Measurements from ENCODE around the gene SLMAP. TPM values are rescaled to one million over a fixed set of nuclear protein-coding genes. Genes with fewer than 3 reads are reported as not detected.

Gene SLMAP
- total and polyA plus RNA-seq, 2 of the 13 experiments (the other 11 are each of a cell fraction or from before 2014, with no cell fraction given): 24.0 to 48.3 TPM

DNA sequence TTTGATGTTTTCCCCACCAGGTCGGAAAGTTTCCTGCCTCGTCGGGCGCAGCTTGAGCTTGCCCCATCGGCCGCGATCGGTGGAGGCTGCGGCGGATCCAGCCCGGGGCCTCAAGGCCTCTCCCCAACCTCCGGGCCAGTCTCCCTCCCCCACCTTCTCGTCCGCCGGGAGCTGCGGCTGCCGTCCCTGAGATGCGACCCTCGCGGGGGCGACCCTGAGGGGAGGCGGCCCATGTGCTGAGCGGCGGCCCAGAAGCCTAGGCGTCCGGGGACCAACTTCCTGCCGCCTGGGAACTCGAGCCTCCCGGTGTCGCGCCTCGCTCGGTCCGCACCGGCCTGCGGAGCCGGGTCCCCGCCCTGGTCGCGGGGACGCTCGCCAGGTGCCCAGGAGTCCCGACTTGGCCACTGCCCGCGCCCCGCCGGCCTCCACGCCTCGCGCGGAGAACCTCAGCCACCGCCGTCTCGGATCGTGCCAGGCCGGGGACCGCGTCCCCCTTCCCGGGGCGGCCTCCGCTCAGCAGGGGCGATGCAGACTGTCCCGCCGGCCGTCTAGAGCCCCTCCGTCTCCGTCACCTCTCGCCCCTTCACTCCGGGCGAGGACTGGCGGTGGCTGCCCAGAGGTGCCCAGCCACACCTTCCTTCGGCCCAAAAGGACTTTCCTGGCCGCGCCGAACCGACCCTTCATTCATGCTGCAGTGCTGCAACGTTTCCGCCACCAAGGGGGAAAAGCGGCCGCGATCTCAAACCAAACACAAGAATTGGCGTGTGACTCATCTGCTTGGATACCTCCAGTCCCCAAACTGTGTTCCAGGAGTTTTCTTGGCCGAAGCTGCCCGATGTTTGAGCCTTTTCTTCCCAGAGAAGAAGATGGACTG lies 656 bp downstream of the SLMAP start (continued):
- TF ChIP-seq, protein P1, sequence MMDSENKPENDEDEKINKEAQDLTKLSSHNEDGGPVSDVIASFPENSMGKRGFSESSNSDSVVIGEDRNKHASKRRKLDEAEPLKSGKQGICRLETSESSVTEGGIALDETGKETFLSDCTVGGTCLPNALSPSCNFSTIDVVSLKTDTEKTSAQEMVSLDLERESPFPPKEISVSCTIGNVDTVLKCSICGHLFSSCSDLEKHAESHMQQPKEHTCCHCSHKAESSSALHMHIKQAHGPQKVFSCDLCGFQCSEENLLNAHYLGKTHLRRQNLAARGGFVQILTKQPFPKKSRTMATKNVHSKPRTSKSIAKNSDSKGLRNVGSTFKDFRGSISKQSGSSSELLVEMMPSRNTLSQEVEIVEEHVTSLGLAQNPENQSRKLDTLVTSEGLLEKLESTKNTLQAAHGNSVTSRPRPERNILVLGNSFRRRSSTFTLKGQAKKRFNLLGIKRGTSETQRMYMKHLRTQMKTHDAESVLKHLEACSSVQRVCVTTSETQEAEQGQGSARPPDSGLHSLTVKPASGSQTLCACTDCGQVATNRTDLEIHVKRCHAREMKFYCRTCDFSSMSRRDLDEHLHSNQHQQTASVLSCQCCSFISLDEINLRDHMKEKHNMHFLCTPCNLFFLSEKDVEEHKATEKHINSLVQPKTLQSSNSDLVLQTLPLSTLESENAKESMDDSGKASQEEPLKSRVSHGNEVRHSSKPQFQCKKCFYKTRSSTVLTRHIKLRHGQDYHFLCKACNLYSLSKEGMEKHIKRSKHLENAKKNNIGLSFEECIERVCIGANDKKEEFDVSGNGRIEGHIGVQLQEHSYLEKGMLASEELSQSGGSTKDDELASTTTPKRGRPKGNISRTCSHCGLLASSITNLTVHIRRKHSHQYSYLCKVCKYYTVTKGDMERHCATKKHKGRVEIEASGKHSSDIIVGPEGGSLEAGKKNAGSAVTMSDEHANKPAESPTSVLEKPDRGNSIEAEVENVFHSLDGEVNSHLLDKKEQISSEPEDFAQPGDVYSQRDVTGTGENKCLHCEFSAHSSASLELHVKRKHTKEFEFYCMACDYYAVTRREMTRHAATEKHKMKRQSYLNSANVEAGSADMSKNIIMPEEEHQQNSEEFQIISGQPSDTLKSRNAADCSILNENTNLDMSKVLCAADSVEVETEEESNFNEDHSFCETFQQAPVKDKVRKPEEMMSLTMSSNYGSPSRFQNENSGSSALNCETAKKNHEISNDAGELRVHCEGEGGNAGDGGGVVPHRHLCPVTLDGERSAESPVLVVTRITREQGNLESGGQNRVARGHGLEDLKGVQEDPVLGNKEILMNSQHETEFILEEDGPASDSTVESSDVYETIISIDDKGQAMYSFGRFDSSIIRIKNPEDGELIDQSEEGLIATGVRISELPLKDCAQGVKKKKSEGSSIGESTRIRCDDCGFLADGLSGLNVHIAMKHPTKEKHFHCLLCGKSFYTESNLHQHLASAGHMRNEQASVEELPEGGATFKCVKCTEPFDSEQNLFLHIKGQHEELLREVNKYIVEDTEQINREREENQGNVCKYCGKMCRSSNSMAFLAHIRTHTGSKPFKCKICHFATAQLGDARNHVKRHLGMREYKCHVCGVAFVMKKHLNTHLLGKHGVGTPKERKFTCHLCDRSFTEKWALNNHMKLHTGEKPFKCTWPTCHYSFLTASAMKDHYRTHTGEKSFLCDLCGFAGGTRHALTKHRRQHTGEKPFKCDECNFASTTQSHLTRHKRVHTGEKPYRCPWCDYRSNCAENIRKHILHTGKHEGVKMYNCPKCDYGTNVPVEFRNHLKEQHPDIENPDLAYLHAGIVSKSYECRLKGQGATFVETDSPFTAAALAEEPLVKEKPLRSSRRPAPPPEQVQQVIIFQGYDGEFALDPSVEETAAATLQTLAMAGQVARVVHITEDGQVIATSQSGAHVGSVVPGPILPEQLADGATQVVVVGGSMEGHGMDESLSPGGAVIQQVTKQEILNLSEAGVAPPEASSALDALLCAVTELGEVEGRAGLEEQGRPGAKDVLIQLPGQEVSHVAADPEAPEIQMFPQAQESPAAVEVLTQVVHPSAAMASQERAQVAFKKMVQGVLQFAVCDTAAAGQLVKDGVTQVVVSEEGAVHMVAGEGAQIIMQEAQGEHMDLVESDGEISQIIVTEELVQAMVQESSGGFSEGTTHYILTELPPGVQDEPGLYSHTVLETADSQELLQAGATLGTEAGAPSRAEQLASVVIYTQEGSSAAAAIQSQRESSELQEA (CRISPR knock-in tag; IDR thresholded peaks at IDR 0.05; ENCODE audit: not compliant biosample characterization): no peak
- TF ChIP-seq EZH2 (conservative IDR thresholded peaks at IDR 0.05; ENCODE audit: low read depth, low read length): no peak
- TF ChIP-seq TEAD2 (CRISPR knock-in tag; IDR thresholded peaks at IDR 0.05): no peak
- no peak; the same call in 1 of the 2 replicates for TF ChIP-seq SATB2 (CRISPR knock-in tag; IDR thresholded peaks at IDR 0.05)
- peak; percentile 30; the same call in 1 of the 2 replicates for TF ChIP-seq ZNF558 (CRISPR knock-in tag; IDR thresholded peaks at IDR 0.05; ENCODE audit: borderline replicate concordance)
- no peak for TF ChIP-seq FOXA3 (CRISPR knock-in tag; IDR thresholded peaks at IDR 0.05)
- no peak for TF ChIP-seq MBNL3 (CRISPR knock-in tag; conservative IDR thresholded peaks at IDR 0.05)
- TF ChIP-seq NFRKB (IDR thresholded peaks at IDR 0.05): no peak
- TF ChIP-seq ZNF891 (CRISPR knock-in tag; IDR thresholded peaks at IDR 0.05): peak; percentile 24; the same call in 1 of the 2 replicates
- TF ChIP-seq, protein P2, sequence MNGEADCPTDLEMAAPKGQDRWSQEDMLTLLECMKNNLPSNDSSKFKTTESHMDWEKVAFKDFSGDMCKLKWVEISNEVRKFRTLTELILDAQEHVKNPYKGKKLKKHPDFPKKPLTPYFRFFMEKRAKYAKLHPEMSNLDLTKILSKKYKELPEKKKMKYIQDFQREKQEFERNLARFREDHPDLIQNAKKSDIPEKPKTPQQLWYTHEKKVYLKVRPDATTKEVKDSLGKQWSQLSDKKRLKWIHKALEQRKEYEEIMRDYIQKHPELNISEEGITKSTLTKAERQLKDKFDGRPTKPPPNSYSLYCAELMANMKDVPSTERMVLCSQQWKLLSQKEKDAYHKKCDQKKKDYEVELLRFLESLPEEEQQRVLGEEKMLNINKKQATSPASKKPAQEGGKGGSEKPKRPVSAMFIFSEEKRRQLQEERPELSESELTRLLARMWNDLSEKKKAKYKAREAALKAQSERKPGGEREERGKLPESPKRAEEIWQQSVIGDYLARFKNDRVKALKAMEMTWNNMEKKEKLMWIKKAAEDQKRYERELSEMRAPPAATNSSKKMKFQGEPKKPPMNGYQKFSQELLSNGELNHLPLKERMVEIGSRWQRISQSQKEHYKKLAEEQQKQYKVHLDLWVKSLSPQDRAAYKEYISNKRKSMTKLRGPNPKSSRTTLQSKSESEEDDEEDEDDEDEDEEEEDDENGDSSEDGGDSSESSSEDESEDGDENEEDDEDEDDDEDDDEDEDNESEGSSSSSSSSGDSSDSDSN (CRISPR knock-in tag; IDR thresholded peaks at IDR 0.05): peak; percentile 85; the same call in 1 of the 2 replicates
- TF ChIP-seq GABPA (IDR thresholded peaks at IDR 0.05; ENCODE audit: low read depth, low read length): peak; percentile 26; the same call in 1 of the 2 replicates
- no peak for TF ChIP-seq GABPA (CRISPR knock-in tag; IDR thresholded peaks at IDR 0.05; ENCODE audit: low read depth)
- TF ChIP-seq, protein P3, sequence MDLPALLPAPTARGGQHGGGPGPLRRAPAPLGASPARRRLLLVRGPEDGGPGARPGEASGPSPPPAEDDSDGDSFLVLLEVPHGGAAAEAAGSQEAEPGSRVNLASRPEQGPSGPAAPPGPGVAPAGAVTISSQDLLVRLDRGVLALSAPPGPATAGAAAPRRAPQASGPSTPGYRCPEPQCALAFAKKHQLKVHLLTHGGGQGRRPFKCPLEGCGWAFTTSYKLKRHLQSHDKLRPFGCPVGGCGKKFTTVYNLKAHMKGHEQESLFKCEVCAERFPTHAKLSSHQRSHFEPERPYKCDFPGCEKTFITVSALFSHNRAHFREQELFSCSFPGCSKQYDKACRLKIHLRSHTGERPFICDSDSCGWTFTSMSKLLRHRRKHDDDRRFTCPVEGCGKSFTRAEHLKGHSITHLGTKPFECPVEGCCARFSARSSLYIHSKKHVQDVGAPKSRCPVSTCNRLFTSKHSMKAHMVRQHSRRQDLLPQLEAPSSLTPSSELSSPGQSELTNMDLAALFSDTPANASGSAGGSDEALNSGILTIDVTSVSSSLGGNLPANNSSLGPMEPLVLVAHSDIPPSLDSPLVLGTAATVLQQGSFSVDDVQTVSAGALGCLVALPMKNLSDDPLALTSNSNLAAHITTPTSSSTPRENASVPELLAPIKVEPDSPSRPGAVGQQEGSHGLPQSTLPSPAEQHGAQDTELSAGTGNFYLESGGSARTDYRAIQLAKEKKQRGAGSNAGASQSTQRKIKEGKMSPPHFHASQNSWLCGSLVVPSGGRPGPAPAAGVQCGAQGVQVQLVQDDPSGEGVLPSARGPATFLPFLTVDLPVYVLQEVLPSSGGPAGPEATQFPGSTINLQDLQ (CRISPR knock-in tag; IDR thresholded peaks at IDR 0.05): no peak
